GM19240 (cell line): ENCODE measurements around the gene GALNT9.

Experiments used
- DNase-seq: peaks from one replicate; pipeline ENCODE4 v3.0.0; 2011; ENCODE audit warnings: low spot score; ENCODE audit not compliant: insufficient read length

Gene GALNT9

GRCh38 chr12:132174015-132174838 lies 155.2 kb downstream of the GALNT9 start:
- DNase-seq, result no peak

DNA sequence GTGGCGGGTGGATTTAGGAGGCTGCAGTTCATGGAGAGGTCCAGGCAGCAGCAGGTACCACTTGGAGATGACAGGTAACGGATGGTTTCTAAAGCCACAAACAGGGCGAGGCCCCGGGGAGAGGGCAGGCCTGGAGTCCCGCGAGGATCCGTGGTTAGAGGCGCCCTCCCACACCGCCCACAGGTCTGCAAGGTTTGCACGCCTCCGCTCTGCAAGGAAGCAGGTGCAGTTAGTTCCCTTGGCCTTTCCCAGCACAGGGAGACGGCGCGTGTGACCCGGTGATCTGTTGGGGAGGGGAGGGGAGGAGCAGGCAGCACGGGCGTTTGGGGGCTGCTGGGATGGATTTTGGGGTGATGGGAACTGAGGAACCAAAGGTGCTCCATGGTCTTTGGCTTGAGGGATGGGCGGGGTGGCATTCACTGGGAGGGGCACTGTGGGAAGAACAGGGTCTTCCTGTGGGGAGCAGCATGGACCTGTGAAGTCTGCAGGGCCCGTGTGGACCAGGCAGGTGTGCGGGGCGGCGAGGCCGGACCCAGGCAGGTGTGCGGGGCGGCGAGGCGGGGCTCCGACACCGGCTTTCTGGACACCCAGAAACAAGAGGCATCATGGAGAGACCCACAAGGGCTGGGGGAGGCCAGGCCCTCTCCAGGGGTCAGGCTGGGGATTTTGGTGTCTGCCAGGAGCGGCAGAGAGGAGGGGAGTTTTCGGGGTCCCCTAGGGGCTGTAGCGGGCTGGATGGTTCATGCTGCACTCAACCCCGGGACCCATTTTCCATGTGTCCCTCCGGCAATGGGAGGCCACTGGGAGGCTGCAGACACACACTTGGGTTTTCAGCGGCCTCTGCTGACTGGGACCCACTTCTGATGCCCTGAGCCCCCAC lies 156.0 kb downstream of the GALNT9 start:
- DNase-seq, result no peak

- no peak for DNase-seq
These were observed 156.8 kb downstream of the GALNT9 start for GRCh38 chr12:132172619-132173018.

DNA sequence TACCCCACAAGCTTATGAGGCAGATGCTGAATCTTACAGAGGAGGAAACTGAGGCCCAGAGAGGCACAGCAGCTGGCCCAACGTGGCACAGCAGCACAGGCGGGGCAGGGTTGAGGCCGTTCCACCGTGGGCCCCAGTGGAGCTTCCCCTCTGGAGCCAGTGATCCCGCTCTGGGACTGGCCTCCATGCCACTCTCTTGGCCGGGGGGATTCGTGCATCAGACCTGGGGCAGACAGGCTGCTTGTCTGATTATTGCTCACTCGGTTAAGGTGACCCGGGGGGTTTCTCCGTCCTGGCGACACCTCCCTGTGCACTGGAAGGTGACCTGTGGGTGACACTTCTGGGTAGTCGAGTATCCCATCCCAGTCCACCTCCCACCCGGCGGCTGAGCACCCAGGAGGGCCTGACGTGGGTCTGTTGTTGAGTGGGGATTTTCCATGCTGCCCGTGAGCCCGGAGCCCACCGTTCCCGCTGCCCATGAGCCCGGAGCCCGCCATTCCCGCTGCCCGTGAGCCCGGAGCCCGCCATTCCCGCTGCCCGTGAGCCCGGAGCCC lies 157.3 kb downstream of the GALNT9 start:
- DNase-seq, result no peak

GRCh38 chr12:132171293-132171967 lies 158.0 kb downstream of the GALNT9 start:
- no peak for DNase-seq

DNA sequence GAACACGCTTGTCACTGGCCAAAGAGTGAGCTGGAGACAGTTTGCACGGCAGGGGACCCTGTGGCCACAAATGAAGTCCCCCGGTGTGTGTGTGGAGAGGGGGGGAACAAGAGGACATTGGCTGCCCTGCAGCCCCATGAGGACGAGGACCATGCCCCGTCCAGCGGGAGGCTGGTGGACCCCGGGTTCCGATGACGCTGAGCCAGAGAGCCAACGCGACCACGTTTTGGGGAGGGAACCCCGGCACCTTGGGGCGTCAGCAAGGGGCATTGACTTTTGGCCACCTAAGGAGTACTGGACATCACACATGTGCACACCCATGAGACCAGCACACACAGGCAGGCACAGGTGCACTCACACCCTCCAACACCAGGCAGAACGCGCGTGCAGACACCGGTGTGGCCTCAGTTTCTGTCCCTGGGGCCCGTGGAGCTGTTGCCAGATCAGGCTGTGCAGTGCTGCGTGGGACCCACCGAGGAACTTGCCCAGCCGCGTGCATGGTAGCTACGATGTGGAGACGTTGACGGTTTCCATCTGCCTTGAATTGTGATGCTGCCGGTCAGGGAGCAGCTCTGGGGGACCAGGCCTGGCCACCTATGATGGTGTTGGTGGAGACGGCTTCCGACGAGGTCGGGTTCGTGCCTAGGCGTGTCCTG lies 158.6 kb downstream of the GALNT9 start:
- no peak for DNase-seq

DNA sequence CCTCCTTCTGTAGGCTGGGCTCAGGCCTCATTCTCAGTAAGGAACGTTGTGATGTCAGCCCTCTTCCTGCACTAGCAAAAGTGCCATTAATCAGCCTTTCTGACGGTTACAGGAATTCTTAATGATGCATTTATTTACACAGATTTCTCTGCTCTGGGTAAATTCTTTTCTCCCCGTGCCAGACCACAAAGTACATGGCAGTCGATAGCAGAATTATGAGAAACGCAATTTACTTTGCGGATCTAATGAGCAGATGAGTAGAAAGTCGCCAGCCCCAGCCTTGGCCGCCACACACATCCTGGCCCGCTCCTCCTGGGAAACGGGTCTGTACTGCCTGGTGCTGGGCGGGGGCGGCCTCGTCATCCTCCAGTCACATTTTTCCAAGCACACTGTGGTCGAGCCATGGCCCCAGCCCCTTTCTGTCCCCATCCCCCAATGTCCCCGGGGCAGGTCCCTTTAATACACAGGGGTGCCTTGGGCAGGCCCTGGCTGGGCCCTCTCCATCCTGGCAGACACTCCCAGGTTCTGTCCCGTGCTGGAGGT lies 159.2 kb downstream of the GALNT9 start:
- no peak for DNase-seq

DNA sequence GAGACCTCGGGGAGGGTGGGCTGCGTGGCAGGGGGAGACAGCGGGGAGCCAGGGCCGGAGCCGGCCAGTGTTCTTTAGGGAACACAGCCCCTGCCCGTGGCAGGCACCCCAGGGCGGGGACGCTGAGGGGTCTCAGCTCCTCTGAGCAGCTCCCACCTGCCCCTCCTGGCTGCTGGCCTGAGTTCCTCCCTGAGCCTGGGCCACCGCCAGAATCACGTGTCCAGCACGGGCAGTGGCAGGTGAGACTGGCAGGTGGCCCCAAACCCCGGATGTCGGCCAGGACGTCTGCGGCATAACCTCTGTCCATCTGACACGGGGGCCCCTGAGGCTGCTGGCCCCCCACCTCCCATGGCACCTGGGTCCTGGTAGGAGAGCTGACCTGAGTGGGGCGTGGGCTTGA lies 160.0 kb downstream of the GALNT9 start:
- DNase-seq, result no peak

- DNase-seq, result no peak
These were observed 160.9 kb downstream of the GALNT9 start for GRCh38 chr12:132168311-132169031.

- no peak for DNase-seq
These were observed 161.6 kb downstream of the GALNT9 start for GRCh38 chr12:132167611-132168310.

DNA sequence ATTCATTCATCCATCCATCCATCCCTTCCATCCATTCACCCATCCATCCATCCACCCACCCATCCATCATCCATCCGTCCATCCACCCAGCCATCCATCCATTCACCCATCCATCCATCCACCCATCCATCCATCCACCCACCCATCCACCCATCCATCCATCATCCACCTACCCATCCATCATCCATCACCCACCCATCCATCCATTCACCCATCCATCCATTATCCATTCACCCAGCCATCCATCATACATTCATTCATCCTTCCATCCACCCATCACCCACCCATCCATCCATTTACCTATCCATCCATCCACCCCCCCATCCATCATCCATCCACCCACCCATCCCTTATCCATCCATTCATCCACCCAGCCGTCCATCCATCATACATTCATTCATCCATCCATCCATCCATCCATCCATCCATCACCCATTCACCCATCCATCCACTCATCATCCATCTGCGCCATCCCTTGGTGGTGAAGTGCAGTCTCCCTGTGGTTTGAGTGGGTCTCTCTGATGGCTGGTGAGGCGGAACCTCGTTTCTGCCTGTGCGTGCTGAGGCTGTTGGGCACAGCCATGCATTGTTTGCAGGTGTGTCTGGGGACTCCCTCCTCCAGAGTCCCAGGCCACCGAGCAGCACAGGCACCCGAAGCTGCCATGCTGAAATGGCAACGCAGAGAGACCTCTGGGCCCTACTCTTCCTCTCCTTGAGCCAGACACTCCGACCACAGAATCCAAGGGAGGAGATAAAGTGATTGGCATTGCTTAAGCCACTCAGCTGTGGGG lies 162.4 kb downstream of the GALNT9 start:
- DNase-seq, result no peak

GRCh38 chr12:132166093-132166492 lies 163.3 kb downstream of the GALNT9 start:
- DNase-seq, result no peak

DNA sequence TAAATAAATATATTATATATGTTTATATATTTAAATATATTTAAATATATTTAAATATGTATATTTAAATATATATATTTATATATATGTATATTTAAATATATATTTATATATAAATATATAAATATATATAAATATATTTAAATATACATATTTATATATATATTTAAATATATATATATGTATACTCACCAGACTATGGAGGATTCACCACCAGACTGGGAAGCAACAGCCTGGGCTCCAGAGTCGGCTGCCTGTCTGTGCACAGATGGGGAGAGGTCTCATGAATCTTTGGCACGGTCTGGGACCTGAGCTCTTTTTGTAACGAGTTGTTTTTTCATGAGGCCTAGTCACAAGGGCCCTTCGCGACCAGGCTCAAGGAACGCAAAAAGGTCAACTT lies 163.8 kb downstream of the GALNT9 start:
- DNase-seq, result no peak

GRCh38 chr12:132164426-132164825 lies 165.0 kb downstream of the GALNT9 start:
- DNase-seq, result no peak

GRCh38 chr12:132163911-132164288 lies 165.5 kb downstream of the GALNT9 start:
- DNase-seq, result no peak

DNA sequence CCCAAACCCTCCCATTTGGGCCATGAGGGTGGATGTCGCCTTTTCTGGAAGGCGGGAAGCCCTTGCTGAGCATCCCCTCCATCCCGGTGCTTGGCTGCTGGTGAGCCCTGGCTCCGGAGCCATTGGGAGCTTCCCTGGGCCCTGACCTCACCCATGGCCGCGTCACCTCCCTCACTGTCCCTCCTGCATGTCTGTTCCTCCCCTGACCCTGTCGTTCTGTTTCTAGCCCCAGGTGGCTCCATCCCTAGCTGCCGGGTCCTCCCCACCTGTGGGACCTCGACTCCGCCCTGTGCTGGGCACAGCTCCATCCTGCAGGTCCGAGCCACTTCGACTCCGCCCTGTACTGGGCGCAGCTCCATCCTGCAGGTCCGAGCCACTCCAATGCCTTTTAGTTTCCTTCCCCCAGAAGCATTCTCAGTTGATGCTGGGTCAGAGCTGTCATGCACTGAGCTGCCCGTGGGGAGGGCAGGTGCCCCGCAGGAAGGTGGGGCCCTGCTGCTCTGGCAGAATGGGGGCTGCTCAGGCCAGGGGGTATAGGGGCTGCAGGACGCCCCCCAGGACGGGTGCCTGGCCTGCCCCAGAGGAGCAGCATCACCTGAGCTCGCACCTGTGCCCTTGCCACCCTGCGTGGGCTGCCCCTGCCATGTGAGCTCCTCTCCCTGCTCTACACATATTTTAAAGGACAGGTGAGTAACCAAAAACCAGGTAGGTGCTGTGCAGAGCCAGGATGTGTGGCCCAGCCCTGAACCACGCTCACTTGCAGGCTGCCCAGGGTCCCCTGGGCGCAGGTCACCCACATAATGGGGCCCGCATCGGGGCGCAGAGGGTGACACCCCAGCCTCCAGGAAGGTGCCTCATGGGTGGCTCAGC lies 166.1 kb downstream of the GALNT9 start:
- DNase-seq, result no peak

- DNase-seq, result no peak
These were observed 166.8 kb downstream of the GALNT9 start for GRCh38 chr12:132162508-132163031.
